Superior temporal gyrus (tissue), 1 donor: ENCODE measurements around the gene AK1.

Source experiments
- DNase-seq: peaks from one replicate; pipeline ENCODE4 v3.0.0-alpha.2; 2016; ENCODE audit errors: extremely low spot score

Gene AK1

GRCh38 chr9:127818574-127818973 lies 58.9 kb downstream of the AK1 start:
- DNase-seq: no peak

GRCh38 chr9:127817881-127818434 lies 59.5 kb downstream of the AK1 start:
- no peak for DNase-seq

GRCh38 chr9:127816728-127817127 lies 60.7 kb downstream of the AK1 start:
- DNase-seq: no peak
